Ovary (tissue), 3 donors: ENCODE results near the gene SP140.

ENCODE experiments used
- CTCF ChIP-seq, 3 donors: fragments of 450-650 bp in 2 of 3; fragments of 200-600 bp in 1 of 3; IDR thresholded peaks; one replicate each; pipeline versions ENCODE4 v1.5.1 to v1.8.0; 2016 to 2022; ENCODE audit warnings: antibody characterized with exemption in 3 of 3, mild to moderate bottlenecking in 1 of 3
- POLR2A ChIP-seq: fragments of 450-650 bp; IDR thresholded peaks from one replicate; pipeline ENCODE4 v1.6.1; 2017; ENCODE audit warnings: antibody characterized with exemption, mild to moderate bottlenecking, moderate library complexity
- donor health status: DM: no; HTN: no; CAD: no.

DNA sequence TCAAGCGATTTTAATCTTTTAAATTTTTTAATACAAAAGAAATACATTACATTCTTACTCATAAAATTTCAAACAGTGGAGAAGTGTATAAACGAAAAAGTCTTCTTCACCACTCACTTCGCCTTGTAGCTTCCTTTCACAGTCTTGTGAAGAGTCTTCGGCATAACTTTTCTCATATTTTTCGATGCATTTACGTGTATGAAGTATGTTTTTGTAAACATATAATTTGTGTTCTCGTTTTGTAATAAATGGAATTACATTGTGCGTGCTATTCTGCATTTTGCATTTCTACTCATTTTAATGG is 102.6 kb downstream of the SP140 start:
- TF ChIP-seq CTCF (IDR thresholded peaks at IDR 0.05), result no peak
- TF ChIP-seq POLR2A, result no peak
